H9 (cell line): ENCODE measurements around the gene MBD3L2. TPM values are rescaled to one million over a fixed set of nuclear protein-coding genes. Genes with fewer than 3 reads are reported as not detected.
"Not testable (repeated sequence)": the region's sequence is repeated elsewhere in the genome, so short reads cannot be mapped to it uniquely, and the experiment has no call there.

Experiments
- DNase-seq: peaks from one replicate; pipeline ENCODE4 v3.0.0-alpha.2; 2017
- H2AFZ ChIP-seq: one replicate; pipeline ENCODE4 v1.6.1; 2013; ENCODE audit warnings: mild to moderate bottlenecking, low read length, control low read depth, moderate library complexity
- H2AK5ac ChIP-seq: 2 replicates; pipeline ENCODE4 v1.6.1; 2013; ENCODE audit warnings: low read length, control low read depth, mixed read lengths; ENCODE audit not compliant: insufficient read length
- H2BK120ac ChIP-seq: one replicate; pipeline ENCODE4 v1.6.1; 2013; ENCODE audit warnings: low read depth, mild to moderate bottlenecking, low read length, control low read depth, inconsistent platforms; ENCODE audit not compliant: poor library complexity, severe bottlenecking
- H2BK12ac ChIP-seq: 2 replicates; pipeline ENCODE4 v1.6.1; 2013; ENCODE audit warnings: low read length, control low read depth, mixed read lengths, low read depth; ENCODE audit not compliant: insufficient read length
- H2BK15ac ChIP-seq: 2 replicates; pipeline ENCODE4 v1.6.1; 2013; ENCODE audit warnings: low read depth, low read length, control low read depth
- H2BK20ac ChIP-seq: one replicate; pipeline ENCODE4 v1.6.1; 2013; ENCODE audit warnings: low read depth, mild to moderate bottlenecking, low read length, control low read depth, inconsistent platforms; ENCODE audit not compliant: poor library complexity, severe bottlenecking
- H2BK5ac ChIP-seq: 2 replicates; pipeline ENCODE4 v1.6.1; 2013; ENCODE audit warnings: low read length, control low read depth, mixed read lengths; ENCODE audit not compliant: insufficient read length
- H3K14ac ChIP-seq: 2 replicates; pipeline ENCODE4 v1.6.1; 2013; ENCODE audit warnings: low read length, control low read depth; ENCODE audit not compliant: insufficient read depth
- H3K18ac ChIP-seq: 2 replicates; pipeline ENCODE4 v1.6.1; 2013; ENCODE audit warnings: low read depth, mild to moderate bottlenecking, mixed read lengths, low read length, control low read depth; ENCODE audit not compliant: insufficient read length
- H3K23ac ChIP-seq: 2 replicates; pipeline ENCODE4 v1.6.1; 2013; ENCODE audit warnings: low read length, control low read depth, mixed read lengths, low read depth; ENCODE audit not compliant: insufficient read length
- H3K23me2 ChIP-seq: 2 replicates; pipeline ENCODE4 v1.6.1; 2013; ENCODE audit warnings: low read depth, mild to moderate bottlenecking, mixed read lengths, low read length, control low read depth; ENCODE audit not compliant: insufficient read length, poor library complexity, severe bottlenecking
- H3K27ac ChIP-seq: 2 replicates; pipeline ENCODE4 v1.5.1; 2013; ENCODE audit warnings: low read length, control low read depth, mixed read lengths, low read depth; ENCODE audit not compliant: insufficient read length
- H3K27me3 ChIP-seq: 2 replicates; pipeline ENCODE4 v1.6.1; 2013; ENCODE audit warnings: low read length, control low read depth, inconsistent platforms; ENCODE audit not compliant: insufficient read depth
- H3K4ac ChIP-seq: 2 replicates; pipeline ENCODE4 v1.6.1; 2013; ENCODE audit warnings: low read depth, mild to moderate bottlenecking, control low read depth, inconsistent platforms, low read length, moderate library complexity
- H3K4me1 ChIP-seq: 2 replicates; pipeline ENCODE4 v1.6.1; 2013; ENCODE audit warnings: low read length, control low read depth, inconsistent platforms; ENCODE audit not compliant: insufficient read depth
- H3K4me2 ChIP-seq: 2 replicates; pipeline ENCODE4 v1.6.1; 2013; ENCODE audit warnings: low read length, control low read depth, mixed read lengths; ENCODE audit not compliant: insufficient read length, insufficient read depth
- H3K56ac ChIP-seq: 2 replicates; pipeline ENCODE4 v1.6.1; 2013; ENCODE audit warnings: low read depth, mild to moderate bottlenecking, mixed read lengths, low read length, control low read depth; ENCODE audit not compliant: insufficient read length
- H3K79me1 ChIP-seq: 2 replicates; pipeline ENCODE4 v1.6.1; 2013; ENCODE audit warnings: low read depth, mild to moderate bottlenecking, moderate library complexity, low read length, control low read depth, inconsistent platforms; ENCODE audit not compliant: insufficient read depth, poor library complexity, severe bottlenecking
- H3K79me2 ChIP-seq: 2 replicates; pipeline ENCODE4 v1.6.1; 2013; ENCODE audit warnings: low read length, control low read depth, inconsistent platforms; ENCODE audit not compliant: insufficient read depth
- H3K9ac ChIP-seq: 2 replicates; pipeline ENCODE4 v1.6.1; 2013; ENCODE audit warnings: low read length, control low read depth, mixed read lengths; ENCODE audit not compliant: insufficient read length; ENCODE audit errors: extremely low read depth
- H3K9me3 ChIP-seq: one replicate; pipeline ENCODE4 v1.6.1; 2013; ENCODE audit warnings: low read depth, low read length, inconsistent platforms; ENCODE audit not compliant: control insufficient read depth
- H3T11ph ChIP-seq: one replicate; pipeline ENCODE4 v1.6.1; 2013; ENCODE audit warnings: mild to moderate bottlenecking, low read length, control low read depth, inconsistent platforms
- H4K20me1 ChIP-seq: one replicate; pipeline ENCODE4 v1.6.1; 2013; ENCODE audit not compliant: control insufficient read depth, insufficient read length, insufficient read depth
- H4K5ac ChIP-seq: 2 replicates; pipeline ENCODE4 v1.6.1; 2013; ENCODE audit warnings: low read depth, mild to moderate bottlenecking, mixed read lengths, low read length, control low read depth; ENCODE audit not compliant: insufficient read length
- H4K8ac ChIP-seq: replicated peaks from 2 replicates; pipeline ENCODE4 v1.6.1; 2013; ENCODE audit warnings: low read length, control low read depth, mixed read lengths, low read depth; ENCODE audit not compliant: insufficient read length
- H4K91ac ChIP-seq: 2 replicates; pipeline ENCODE4 v1.6.1; 2013; ENCODE audit warnings: low read depth, mild to moderate bottlenecking, moderate library complexity, mixed read lengths, low read length, control low read depth; ENCODE audit not compliant: insufficient read length
- H3K27ac Mint-ChIP-seq, 3 experiments: 2 replicates in 2 of 3; 3 replicates in 1 of 3; pipeline ENCODE4 v1.8.0; 2020 to 2021; ENCODE audit warnings: mixed read lengths in 3 of 3, mild to moderate bottlenecking in 1 of 3, moderate library complexity in 1 of 3
- H3K27me3 Mint-ChIP-seq: 2 replicates; pipeline ENCODE4 v1.8.0; 2021; ENCODE audit warnings: low read depth, mild to moderate bottlenecking, moderate library complexity, mixed read lengths
- H3K36me3 Mint-ChIP-seq, 3 experiments: 2 replicates in 2 of 3; 3 replicates in 1 of 3; pipeline ENCODE4 v1.8.0; 2020 to 2021; ENCODE audit warnings: low read depth in 3 of 3, mixed read lengths in 3 of 3; ENCODE audit not compliant: insufficient read depth in 1 of 3
- H3K4me1 Mint-ChIP-seq, 2 experiments: 2 replicates each; pipeline ENCODE4 v1.8.0; 2020; ENCODE audit warnings: mixed read lengths in 2 of 2
- H3K4me3 Mint-ChIP-seq, 2 experiments: 2 replicates in 1 of 2; 3 replicates in 1 of 2; pipeline ENCODE4 v1.8.0; 2020 to 2021; ENCODE audit warnings: mild to moderate bottlenecking in 2 of 2, mixed read lengths in 2 of 2, moderate library complexity in 1 of 2
- H3K9me3 Mint-ChIP-seq, 2 experiments: 2 replicates in 1 of 2; 3 replicates in 1 of 2; pipeline ENCODE4 v1.8.0; 2020; ENCODE audit warnings: mild to moderate bottlenecking in 2 of 2, mixed read lengths in 2 of 2, moderate library complexity in 1 of 2
- WGBS: extraction: QIAGEN DNeasy Blood & Tissue Kit; methylation state at CpG from one replicate; pipeline ENCODE4 v1.1.7; 2013; ENCODE audit warnings: missing lambda C conversion rate, low lambda C conversion rate, mixed read lengths; ENCODE audit not compliant: insufficient read length; ENCODE audit errors: extremely low coverage; 5-methylcytosine and 5-hydroxymethylcytosine counted together
- total RNA-seq: library from RNA; stranded (reverse); gene quantifications from 2 replicates; pipeline ENCODE4 v1.2.1, GENCODE V29; 2021

MBD3L2 gene
- total RNA-seq, 1 experiment from 2014 or later, result not detected

- not testable (repeated sequence) for H3K79me1 ChIP-seq, H3K23ac ChIP-seq, H3K18ac ChIP-seq, H2BK20ac ChIP-seq, H2BK5ac ChIP-seq, H3K14ac ChIP-seq, H3K27me3 Mint-ChIP-seq, H2AK5ac ChIP-seq, H3K36me3 Mint-ChIP-seq, H3K4me3 Mint-ChIP-seq, H2AFZ ChIP-seq, H2BK15ac ChIP-seq, H4K20me1 ChIP-seq, H3K27ac ChIP-seq, H3K4ac ChIP-seq, H4K8ac ChIP-seq, H3K27ac Mint-ChIP-seq, H3K23me2 ChIP-seq, H3K9me3 ChIP-seq, H3T11ph ChIP-seq, H2BK120ac ChIP-seq, H3K4me1 ChIP-seq, H3K4me1 Mint-ChIP-seq, H4K5ac ChIP-seq, H2BK12ac ChIP-seq, H4K91ac ChIP-seq, H3K56ac ChIP-seq, H3K4me2 ChIP-seq, DNase-seq, H3K79me2 ChIP-seq, H3K27me3 ChIP-seq, H3K9ac ChIP-seq
- WGBS, result no CpG with 5 or more reads among the region's 2 CpGs
- H3K9me3 Mint-ChIP-seq, result peaks cover 13 to 18% of the 10 kb centered on the region in 2 experiments
These were observed 10.9 kb downstream of the MBD3L2 start for GRCh38 chr19:7059977-7060376.
